Measurements from ENCODE around the gene RAD18.

RAD18 gene

GRCh38 chr3:8985411-8985831 lies 22.1 kb upstream of the RAD18 start:
- no peak for DNase-seq (ENCODE audit: low spot score)

- no peak for DNase-seq (ENCODE audit: low spot score)
Measured at GRCh38 chr3:8984526-8984925, 21.3 kb upstream of the RAD18 start.

DNA sequence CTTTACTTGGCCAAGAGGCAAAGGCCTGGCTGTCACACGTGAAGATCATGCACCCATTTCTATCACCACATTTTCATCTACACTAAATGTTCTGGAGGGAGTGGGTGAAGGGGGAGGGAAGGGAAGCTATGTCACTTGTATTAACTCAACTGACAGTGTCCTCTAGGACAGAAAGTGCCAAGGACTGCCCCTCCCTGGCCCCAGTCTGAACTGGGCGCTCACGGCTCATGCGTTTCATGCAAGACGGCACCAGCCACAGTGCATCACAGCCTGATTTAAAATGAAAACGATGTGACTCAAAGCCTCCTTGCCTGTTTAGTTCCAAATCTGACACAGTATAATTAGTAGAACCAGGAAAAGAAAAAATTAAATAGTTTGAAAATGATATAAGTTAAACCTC lies 20.8 kb upstream of the RAD18 start:
- DNase-seq (ENCODE audit: low spot score): no peak

- no peak for DNase-seq (ENCODE audit: low spot score)
Measured at GRCh38 chr3:8983591-8983990, 20.3 kb upstream of the RAD18 start.

DNA sequence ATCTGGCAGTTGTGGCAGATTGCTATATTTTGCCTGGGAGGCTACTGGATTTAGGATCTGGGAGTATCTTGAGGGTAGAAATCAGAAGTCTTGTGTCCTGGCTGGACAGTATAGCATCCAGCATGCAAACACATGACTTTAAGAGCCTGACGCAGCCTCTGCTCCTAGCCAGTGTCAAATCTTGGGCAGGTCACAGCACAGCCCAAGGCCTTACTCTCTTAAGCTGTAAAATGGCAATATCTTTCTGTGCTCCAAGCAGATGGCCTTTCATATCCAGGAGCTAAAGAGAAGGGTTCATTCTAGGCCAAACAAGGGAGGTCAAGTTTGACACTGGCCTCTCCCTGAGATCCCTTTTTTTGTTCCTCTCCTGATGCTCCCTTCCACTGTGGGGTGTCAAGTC lies 19.8 kb upstream of the RAD18 start:
- no peak for DNase-seq (ENCODE audit: low spot score)

DNA sequence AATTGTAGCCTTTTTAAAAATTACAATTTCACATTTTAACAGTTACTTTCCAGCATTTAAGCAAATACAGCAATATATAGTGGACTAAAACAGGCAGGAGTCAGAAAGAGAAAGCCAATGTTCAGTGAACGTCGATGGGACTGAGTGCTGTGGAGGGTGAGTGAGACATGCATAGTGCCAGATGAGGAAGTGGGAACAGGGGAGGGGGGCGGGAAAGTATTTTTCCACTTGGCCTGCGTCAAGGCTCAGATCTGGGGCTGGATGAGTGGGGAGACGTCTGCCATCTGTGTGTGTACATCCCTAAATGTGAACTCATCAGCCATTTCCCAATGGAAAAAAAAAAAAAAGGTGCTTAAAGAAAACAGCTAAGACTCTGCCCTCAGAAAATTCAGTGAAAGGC lies 19.2 kb upstream of the RAD18 start:
- DNase-seq (ENCODE audit: low spot score): no peak

GRCh38 chr3:8981700-8982099 lies 18.4 kb upstream of the RAD18 start:
- no peak for DNase-seq (ENCODE audit: low spot score)

GRCh38 chr3:8981296-8981695 lies 18.0 kb upstream of the RAD18 start:
- DNase-seq (ENCODE audit: low spot score): no peak

- no peak for DNase-seq (ENCODE audit: low spot score)
Measured at GRCh38 chr3:8980756-8981257, 17.5 kb upstream of the RAD18 start.

GRCh38 chr3:8979262-8979661 lies 16.0 kb upstream of the RAD18 start:
- DNase-seq (ENCODE audit: low spot score): no peak

- DNase-seq (ENCODE audit: low spot score): no peak
Measured at GRCh38 chr3:8978551-8978950, 15.3 kb upstream of the RAD18 start.

GRCh38 chr3:8976540-8977182 lies 13.4 kb upstream of the RAD18 start:
- no peak for DNase-seq (ENCODE audit: low spot score)

- DNase-seq (ENCODE audit: low spot score): no peak
Measured at GRCh38 chr3:8975081-8976020, 12.1 kb upstream of the RAD18 start.

DNA sequence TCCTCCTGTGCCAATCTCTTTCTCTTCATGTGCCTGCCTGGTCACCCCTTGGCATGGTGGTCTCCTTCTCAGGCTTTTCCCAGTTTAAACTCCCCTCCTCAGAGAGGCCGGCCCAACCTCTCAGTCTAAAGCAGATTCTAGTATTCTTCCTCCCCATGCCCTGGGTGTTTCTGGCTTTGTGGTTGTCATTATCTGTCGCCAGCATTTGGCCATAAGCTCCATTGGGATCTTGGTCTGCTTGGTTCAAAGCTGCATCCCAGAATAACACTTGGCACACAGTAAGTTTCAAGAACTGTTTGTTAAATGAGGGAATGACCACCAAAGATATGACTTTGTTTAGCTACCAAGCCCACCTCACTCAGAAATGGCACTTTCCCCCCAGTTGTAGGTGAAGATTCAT lies 11.2 kb upstream of the RAD18 start:
- DNase-seq (ENCODE audit: low spot score): no peak

GRCh38 chr3:8972639-8973038 lies 9.4 kb upstream of the RAD18 start:
- DNase-seq (ENCODE audit: low spot score): peak; percentile 52

- peak; percentile 60 for DNase-seq (ENCODE audit: low spot score)
Measured at GRCh38 chr3:8970971-8971589, 7.8 kb upstream of the RAD18 start.

- no peak for DNase-seq (ENCODE audit: low spot score)
Measured at GRCh38 chr3:8969241-8969640, 6.0 kb upstream of the RAD18 start.

GRCh38 chr3:8968375-8968882 lies 5.2 kb upstream of the RAD18 start:
- no peak for DNase-seq (ENCODE audit: low spot score)

- DNase-seq (ENCODE audit: low spot score): no peak
Measured at GRCh38 chr3:8967553-8967952, 4.3 kb upstream of the RAD18 start.

DNA sequence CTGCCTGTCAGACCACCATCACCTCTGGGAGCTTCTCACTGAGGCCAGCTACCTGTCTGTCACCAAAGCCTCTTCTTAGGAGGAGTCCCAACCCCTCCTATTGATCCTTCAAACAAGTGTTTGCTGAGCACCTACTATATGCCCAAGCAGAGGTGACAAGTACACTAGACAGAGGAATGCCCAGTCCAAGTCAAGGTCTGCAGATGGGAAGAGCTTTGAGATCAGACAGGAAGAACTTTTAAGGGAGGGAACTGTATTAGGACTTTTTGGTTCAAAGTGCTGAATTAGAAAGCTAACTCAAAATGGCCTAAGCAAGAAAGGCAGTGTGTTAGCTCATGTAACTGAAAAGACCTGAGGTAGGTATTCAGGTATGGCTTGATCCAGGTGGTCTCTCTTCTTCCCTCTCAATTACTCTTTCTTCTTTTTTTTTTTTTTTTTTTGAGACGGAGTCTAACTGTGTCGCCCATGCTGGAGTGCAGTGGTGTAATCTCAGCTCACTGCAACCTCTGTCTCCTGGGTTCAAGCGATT lies 3.6 kb upstream of the RAD18 start:
- DNase-seq (ENCODE audit: low spot score): no peak

- no peak for DNase-seq (ENCODE audit: low spot score)
Measured at GRCh38 chr3:8966150-8966819, 3.0 kb upstream of the RAD18 start.
